ENCODE data around the gene NTM. TPM values are rescaled to one million over a fixed set of nuclear protein-coding genes. Genes with fewer than 3 reads are reported as not detected.

The NTM gene
- total RNA-seq, 1 donor from 2014 or later: 92.1 TPM

DNA sequence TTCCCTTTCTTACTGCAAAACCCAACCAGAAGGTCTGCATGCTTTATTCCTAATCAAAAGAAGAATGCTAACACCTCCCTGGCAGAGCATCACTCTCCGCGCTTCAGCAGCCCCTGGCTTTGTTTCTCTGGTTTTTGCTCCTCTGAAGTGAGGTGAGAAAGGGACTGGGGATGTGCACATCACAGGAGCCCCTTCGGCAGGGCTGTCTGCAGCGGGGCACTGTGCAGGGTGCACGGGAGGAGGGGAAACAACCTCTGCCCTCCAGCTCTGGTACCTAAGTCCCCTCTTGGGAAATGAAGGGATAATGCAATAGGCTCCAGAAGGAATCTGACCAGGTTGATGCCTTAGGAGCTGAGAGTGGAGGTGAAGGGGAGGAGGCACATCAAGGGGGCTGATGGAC is 312.7 kb downstream of the NTM start:
- Mint-ChIP-seq H3K36me3 (ENCODE audit: low read depth) (no peaks in the 10 kb centered on the region), H3K9me3 (ENCODE audit: low read depth) (no peaks in the 10 kb centered on the region), H3K4me3 (ENCODE audit: unreplicated experiment) (no peak overlapping the region), H3K27me3 (ENCODE audit: low read depth) (peaks cover 18% of the 10 kb centered on the region), H3K4me1 (ENCODE audit: low read depth) (no peaks in the 10 kb centered on the region), H3K27ac (ENCODE audit: unreplicated experiment) (no peak overlapping the region)
- no peak for DNase-seq (ENCODE audit: low spot score)
- TF ChIP-seq, protein P1, sequence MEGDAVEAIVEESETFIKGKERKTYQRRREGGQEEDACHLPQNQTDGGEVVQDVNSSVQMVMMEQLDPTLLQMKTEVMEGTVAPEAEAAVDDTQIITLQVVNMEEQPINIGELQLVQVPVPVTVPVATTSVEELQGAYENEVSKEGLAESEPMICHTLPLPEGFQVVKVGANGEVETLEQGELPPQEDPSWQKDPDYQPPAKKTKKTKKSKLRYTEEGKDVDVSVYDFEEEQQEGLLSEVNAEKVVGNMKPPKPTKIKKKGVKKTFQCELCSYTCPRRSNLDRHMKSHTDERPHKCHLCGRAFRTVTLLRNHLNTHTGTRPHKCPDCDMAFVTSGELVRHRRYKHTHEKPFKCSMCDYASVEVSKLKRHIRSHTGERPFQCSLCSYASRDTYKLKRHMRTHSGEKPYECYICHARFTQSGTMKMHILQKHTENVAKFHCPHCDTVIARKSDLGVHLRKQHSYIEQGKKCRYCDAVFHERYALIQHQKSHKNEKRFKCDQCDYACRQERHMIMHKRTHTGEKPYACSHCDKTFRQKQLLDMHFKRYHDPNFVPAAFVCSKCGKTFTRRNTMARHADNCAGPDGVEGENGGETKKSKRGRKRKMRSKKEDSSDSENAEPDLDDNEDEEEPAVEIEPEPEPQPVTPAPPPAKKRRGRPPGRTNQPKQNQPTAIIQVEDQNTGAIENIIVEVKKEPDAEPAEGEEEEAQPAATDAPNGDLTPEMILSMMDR (IDR thresholded peaks at IDR 0.05): no peak

DNA sequence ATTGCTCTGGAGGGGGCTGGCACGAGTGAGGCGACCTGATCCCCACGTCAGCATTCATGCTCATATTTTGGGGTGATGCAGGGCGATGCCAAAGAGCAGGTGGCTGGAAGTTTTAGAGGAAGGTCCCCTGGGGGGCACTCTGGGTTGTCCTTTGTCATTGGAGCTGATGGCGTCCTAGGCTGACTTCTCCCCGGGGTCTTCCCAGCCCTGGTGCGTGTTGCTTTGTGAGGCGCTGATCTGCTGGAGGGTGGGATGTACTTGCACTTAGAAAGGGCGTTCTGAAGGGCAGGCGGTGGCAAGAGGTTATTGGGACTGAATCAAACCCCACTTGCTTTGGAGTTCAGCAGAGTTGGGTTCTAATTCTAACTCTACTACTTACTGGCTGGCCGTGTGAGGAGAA is 313.3 kb downstream of the NTM start:
- Mint-ChIP-seq H3K27ac (ENCODE audit: unreplicated experiment) (no peak overlapping the region), H3K4me3 (ENCODE audit: unreplicated experiment) (no peak overlapping the region), H3K36me3 (ENCODE audit: low read depth) (no peaks in the 10 kb centered on the region), H3K9me3 (ENCODE audit: low read depth) (no peaks in the 10 kb centered on the region), H3K27me3 (ENCODE audit: low read depth) (peaks cover 18% of the 10 kb centered on the region), H3K4me1 (ENCODE audit: low read depth) (peaks cover 2% of the 10 kb centered on the region)
- DNase-seq (ENCODE audit: low spot score): no peak
- TF ChIP-seq, protein P1 (IDR thresholded peaks at IDR 0.05): no peak

DNA sequence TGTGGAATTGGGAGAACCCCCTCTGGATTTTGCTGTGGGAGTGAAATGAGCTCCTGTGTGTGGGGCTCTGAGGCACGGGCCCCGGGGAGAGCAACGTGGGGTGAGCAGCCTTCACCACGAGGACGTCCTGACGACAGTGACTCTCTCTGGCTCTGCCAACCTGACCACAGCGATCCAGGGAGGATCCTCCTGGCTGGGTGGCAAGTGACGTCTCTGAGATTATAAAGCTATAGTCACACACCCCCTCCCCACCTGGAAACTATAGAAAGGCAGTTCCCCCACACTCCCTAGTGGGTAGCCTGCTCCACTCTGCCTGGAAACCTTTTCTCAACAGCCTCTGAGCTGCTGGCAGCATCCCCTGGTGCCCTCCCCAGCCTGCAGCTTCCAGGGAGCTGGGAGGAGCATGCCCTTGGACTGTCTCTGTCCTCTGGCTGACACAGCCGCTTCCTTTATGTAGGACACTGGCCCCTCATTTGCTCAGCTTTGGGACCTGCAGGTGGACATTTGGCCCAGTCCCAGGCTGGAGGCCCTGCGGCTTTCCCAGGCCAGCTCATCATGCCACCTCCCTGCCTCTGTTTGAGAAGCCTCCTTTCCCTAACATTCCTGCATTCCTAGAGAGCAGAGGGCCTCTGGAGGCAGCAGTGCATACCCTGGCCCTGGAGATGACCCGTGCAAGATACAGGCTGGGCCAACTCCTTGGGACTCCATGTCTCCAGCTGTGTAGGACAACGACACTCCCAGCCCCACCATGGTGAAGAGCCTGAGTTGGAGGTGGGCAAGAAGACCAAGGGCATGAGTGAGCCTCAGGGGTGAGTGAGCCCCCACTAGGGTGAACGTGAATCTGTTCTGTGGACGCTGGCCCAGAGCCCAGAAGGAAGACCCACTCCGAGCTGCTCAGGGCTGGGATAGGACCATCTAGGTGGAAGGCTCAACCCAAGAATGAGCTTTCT is 314.0 kb downstream of the NTM start:
- Mint-ChIP-seq H3K4me3 (ENCODE audit: unreplicated experiment) (no peak overlapping the region), H3K27me3 (ENCODE audit: low read depth) (peaks cover 16% of the 10 kb centered on the region), H3K4me1 (ENCODE audit: low read depth) (peaks cover 2% of the 10 kb centered on the region), H3K9me3 (ENCODE audit: low read depth) (no peaks in the 10 kb centered on the region), H3K36me3 (ENCODE audit: low read depth) (no peaks in the 10 kb centered on the region), H3K27ac (ENCODE audit: unreplicated experiment) (no peak overlapping the region)
- TF ChIP-seq, protein P1 (IDR thresholded peaks at IDR 0.05): no peak
- no peak for DNase-seq (ENCODE audit: low spot score)

DNA sequence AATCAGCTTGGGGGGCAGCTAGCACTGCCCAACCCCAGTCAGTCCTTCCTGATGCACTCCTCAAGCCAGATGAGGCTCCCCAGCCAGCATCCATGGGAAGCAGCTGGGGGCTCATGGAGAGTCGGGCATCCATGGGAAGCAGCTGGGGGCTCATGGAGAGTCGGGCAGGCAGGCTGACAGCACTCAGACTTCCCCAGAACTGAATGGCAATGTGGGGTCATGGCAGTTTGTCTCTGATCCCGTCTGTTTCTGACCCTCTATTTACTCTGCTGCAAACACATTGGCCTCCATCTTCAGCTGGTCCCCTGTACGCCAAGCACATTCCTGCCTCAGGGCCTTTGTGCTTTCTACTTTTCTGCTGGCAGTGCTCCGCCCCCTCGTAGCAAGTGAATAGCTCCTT is 314.8 kb downstream of the NTM start:
- H3K4me3 Mint-ChIP-seq (ENCODE audit: unreplicated experiment): no peak overlapping the region
- H3K9me3 Mint-ChIP-seq (ENCODE audit: low read depth): no peaks in the 10 kb centered on the region
- H3K27ac Mint-ChIP-seq (ENCODE audit: unreplicated experiment): no peak overlapping the region
- H3K4me1 Mint-ChIP-seq (ENCODE audit: low read depth): peaks cover 2% of the 10 kb centered on the region
- DNase-seq (ENCODE audit: low spot score): no peak
- H3K36me3 Mint-ChIP-seq (ENCODE audit: low read depth): no peaks in the 10 kb centered on the region
- H3K27me3 Mint-ChIP-seq (ENCODE audit: low read depth): peaks cover 18% of the 10 kb centered on the region
- TF ChIP-seq, protein P1 (IDR thresholded peaks at IDR 0.05): no peak

DNA sequence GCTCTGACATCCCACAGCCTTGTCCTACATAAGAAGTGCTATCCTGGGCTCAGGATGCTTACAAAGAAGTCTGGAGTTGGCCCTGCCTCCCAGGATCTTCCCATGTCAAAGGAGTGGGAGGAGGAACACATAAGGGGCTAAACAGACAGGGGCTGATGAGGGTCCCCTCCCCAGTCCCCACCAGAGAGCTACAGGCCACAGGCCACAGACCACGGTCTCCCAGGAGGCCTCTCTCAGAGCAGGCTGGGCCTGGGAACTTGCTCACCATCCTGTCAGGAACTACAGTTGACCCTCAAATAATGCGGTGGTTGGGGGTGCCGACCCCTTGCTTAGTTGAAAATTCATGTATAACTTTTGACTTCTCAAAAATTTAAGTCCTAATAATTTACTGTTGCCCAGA is 315.5 kb downstream of the NTM start:
- Mint-ChIP-seq H3K4me1 (ENCODE audit: low read depth) (peaks cover 2% of the 10 kb centered on the region), H3K36me3 (ENCODE audit: low read depth) (no peaks in the 10 kb centered on the region), H3K4me3 (ENCODE audit: unreplicated experiment) (no peak overlapping the region), H3K27ac (ENCODE audit: unreplicated experiment) (no peak overlapping the region), H3K9me3 (ENCODE audit: low read depth) (no peaks in the 10 kb centered on the region), H3K27me3 (ENCODE audit: low read depth) (peaks cover 18% of the 10 kb centered on the region)
- no peak for DNase-seq (ENCODE audit: low spot score)
- TF ChIP-seq, protein P1 (IDR thresholded peaks at IDR 0.05): no peak
